SKM-1 treated with dmso at 0.1 percent for 144 hours (cell line): ENCODE results near the gene DDX47.
A peak's percentile ranks its signal among the peaks of the same experiment; 100 is the strongest.
"Not testable (repeated sequence)": the region's sequence is repeated elsewhere in the genome, so short reads cannot be mapped to it uniquely, and the experiment has no call there.

Experiments used
- DNase-seq: peaks from one replicate; lab custom pipeline; 2025; ENCODE audit not compliant: unreplicated experiment; lab: John Stamatoyannopoulos, UW

The DDX47 gene

DNA sequence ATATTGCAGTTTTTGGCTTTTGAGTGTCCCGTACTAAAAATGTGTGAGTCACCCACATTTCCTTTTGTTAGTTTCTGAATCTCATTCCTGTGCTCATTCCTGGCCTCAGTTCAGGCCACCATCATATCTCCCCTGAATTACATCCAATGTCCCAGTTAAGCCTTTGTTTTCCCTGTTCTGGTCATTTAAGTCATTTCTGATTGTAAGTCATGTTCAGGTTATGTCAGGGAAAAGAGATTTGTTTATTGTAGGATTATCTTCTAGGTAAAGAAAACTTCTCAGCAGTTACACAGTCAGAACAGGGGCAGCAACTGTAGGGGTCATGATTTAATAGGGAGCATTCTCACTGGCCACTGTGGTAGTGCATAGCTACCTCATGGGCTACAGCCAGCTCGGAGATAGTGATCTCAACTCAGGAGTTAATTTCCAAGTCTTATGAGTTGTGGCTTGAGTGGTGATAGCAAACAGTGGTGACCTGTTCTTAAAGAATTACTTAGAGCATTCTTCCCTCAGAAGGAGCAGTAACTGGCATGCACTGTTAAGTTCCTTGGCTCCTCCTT lies 6.7 kb downstream of the DDX47 start:
- no peak for DNase-seq

DNA sequence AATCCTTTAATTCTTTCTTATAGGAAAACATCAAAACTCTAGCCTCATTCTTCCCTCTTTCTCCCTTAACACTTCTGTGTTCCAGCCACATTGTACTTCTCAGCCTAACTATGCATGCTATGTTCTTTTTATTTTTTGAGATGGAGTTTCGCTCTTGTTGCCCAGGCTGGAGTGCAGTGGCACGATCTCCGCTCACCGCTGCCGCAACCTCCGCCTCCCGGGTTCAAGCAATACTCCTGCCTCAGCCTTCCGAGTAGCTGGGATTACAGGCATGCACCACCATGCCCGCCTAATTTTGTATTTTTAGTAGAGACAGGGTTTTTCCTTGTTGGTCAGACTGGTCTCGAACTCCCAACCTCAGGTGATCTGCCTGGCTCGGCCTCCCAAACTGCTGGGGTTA lies 7.2 kb downstream of the DDX47 start:
- not testable (repeated sequence) for DNase-seq

DNA sequence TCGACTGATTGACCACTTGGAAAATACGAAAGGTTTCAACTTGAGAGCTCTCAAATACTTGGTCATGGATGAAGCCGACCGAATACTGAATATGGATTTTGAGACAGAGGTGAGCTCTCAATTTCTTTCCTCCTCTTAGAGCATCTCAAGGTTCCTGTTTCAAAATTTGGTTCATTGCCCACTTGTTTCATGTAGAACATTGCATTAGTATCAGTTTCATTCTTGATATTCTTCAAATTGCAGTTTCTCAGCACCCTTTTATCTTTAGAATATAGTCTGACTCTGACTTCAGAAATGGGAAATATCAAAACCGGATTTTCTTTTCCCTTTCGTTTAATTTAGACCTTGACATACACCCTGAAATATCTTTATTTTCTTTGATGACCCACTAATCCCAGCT lies 8.8 kb downstream of the DDX47 start:
- DNase-seq: no peak

DNA sequence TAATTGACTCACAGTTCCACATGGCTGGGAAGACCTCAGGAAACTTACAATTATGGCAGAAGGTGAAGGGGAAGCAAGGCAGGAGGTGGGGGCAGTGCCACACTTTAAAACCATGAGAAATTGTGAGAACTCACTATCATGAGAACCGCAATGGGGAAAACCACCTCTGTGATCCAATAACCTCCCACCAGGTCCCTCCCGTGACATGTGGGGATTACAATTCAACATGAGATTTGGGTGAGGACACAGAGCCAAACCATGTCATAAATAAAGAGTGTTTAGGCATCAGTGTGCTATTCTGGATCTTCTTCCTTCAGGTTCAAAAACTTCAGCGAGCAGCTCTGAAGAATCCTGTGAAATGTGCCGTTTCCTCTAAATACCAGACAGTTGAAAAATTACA lies 9.7 kb downstream of the DDX47 start:
- DNase-seq: no peak

DNA sequence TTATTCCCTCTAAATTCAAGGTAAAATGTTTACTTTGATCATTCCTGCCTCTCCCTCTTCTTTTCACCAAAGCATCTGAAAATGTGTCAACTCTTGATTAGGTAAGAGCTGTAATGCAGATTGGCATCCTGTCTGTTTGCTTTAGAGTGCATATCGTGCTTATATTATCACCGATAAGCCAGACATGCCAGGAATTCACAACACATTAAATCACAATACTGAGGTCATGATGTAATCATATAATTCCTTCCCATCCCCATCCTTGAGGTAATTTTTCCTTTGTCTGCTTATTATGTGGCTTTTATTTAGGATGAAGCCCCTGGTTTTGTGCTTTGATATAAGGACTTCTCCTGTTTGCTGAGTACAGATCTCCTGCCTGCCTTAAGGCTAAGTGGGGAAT lies 10.2 kb downstream of the DDX47 start:
- no peak for DNase-seq

DNA sequence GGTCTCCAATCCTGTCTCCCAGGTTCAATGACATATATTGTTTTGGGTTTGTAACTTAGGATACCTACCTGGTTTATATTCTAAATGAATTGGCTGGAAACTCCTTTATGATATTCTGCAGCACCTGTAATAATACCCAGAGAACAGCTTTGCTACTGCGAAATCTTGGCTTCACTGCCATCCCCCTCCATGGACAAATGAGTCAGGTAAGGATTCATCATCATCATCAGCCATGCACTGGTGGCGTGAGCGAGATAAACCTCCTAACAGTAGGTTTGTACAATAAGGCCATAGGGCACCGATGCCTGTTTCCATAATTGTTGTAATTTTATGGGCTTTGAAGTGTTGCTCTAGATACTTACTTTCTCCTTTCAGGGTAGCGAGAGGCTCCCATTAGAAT lies 10.7 kb downstream of the DDX47 start:
- DNase-seq: no peak

DNA sequence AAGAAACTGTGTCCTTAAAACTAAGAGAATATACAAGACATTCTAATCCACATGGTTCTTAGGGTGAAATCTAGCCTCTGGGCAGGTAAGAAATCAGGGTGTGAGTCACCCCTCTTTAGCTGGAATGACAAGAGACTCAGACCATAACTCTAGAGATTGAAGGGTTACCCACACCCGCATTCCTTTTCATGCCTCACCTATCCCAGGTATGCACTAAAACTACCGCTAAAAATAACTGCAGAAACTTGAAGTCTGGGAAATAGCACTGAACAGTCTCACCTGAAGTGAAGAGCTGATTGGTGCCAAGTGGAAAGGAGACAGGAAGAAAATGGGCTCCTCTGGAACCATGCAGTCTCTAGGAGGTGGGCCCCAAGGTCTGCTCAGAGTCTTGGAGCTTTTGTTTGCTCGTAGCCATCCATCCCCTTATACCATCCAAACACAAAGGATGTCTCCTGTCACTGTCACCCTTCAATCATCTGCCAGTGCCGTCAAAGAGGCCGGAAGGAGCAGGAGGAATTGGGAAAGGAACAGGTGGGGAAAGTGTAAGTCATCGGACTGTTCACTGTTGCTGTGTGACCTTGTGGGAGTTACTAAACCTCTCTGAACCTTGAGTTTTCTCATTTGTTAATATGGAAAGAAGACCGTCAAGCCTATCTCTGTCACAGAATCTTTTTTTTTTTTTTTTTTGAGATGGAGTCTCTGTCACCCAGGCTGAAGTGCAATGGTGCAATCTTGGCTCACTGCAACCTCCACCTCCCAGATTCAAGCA lies 22.4 kb downstream of the DDX47 start:
- DNase-seq: no peak

DNA sequence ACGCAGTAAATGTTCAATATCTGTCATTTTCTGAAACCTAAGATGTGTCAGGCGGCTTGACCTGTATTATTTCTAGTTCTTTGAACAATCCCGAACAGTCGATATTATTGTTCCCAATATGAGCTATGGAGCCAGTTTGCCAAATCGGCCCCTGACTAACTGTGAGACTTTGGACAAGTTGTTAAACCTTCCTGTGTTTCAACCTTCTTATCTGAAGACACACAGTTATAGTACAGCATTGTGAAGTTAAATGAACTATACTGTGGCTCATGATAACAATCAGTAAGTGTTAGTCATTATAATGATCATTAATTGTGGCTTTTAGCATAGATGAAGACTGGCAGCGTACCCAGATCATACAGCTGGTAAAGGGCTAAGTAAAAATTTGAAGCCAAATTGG lies 23.4 kb downstream of the DDX47 start:
- no peak for DNase-seq

DNA sequence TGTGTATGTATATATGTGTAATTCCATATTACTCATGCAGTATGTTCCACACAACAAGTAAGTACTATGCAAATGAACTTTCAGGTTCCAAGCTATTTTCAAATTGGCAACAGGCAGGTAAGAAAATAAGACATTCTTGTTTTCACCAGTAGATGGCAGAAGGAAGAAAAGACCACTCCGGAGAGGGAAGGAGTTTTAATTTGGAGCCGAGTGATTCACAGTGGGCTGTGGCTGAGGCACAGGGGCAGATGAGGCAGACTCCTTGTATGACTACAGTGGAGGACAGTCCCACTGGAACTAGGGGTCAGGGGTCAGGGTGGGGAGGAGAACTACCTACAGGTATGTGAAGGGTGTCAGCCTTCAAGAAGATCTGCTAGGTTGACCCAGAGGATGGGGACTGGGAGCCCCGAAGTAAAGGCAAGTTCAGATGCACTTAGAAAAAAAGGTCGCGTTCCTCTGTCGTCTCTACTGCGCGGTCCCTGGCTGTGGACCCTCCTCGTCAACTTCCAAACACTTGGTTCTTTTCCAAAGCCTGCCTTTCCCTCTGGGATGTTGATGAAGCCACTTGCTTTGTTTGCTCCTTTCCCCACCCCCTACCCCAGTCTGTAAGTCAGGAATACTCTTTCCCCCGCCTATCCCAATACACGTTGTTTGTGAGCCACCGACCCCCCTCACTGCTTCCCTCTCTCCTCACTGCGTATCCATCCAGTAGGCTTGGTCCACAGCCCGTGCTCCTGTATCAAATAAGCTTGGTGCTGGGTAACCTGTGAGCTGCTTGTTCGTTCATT lies 24.1 kb downstream of the DDX47 start:
- DNase-seq: peak; percentile 11

DNA sequence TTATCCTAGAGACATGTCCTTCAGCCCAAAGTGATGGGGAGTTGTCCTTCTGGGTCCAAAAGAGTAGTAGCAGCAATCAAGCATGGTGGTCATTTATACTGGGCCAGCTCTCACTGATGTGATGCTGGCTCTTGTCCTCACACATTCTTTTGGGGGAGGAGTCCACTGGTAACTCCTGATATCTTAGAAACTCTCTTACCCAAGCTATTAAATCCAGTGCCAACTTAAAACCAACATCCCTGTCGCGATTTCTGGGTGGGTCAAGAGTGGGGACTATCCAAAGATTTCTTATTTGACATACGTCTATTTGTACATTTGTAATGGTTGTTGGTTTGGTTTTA lies 24.6 kb downstream of the DDX47 start:
- no peak for DNase-seq

DNA sequence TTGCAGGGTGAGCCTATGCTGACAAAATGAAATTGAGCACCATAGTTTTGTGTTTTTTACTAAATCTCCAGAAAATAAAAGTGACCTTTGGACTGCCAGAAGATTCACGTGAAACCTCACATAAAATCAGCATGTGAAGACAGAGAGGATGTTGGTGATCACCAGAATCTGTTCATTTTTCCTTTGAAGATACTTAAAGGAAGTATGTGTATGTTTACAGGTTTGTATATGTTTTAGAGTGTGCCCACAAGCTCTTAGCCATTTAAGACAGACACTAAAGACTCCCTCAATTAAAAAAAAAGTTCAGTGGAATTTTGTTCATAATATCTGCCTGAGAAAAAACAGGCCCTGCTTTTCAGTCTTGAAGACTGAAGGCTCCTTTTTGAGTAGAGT lies 25.9 kb downstream of the DDX47 start:
- no peak for DNase-seq

DNA sequence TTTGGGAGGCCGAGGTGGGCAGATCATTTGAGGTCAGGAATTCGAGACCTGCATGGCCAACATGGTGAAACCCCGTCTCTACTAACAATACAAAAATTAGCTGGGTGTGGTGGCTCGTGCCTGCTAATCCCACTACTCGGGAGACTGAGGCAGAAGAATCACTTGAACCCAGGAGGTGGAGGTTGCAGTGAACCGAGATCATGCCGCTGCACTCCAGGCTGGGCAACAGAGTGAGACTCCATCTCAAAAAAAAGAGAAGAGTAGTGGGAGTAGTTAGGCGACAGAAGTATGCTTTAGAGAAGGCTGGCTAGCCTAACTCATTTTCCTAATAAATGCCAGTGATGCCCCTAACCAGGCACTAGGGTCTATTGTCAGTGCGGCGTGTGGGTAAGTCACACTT lies 26.3 kb downstream of the DDX47 start:
- DNase-seq: not testable (repeated sequence)

DNA sequence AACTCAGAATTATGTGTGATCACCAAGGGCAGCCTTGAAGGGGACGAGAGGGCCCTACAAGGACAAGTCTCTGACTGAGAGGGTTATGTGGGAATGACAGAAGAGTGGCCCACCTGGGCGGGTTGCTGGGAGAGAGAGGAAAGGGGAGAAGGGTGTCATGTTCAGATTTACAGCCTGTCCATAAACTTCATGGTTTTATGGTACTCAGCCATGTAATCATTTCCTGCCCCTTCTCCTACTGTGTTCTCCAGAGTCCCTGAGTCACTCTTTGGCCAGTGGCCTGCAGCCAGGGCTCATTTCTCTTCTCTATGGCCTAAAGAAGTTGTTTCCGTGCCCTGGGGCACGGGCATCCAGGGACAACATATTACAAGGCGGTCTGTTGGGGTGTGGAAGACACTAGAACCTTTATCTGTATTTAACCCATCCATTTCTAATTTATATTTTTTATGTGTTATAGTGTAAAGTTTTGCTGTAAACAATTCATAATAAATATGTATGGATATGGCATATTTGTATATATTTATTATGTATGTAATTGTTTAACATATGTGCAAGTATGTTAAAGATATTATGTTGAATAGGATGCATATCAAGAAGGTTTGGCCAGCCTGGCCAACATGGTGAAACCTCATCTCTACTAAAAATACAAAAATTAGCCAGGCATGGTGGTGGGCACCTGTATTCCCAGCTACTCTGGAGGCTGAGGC lies 26.9 kb downstream of the DDX47 start:
- no peak for DNase-seq

DNA sequence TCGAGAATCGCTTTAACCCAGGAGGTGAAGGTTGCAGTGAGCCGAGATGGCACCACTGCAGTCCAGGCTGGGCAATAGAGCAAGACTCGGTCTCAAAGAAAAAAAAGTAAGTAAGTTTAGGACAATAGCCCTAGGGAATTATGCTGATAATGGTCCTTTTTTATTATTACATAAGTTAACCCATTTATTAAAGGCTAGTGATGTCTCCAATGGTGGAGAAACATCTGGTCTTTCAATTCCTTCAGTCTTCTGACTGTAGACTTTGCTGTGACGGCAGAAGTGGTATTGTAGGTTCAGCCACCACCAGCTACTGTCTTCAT lies 27.4 kb downstream of the DDX47 start:
- DNase-seq: no peak

DNA sequence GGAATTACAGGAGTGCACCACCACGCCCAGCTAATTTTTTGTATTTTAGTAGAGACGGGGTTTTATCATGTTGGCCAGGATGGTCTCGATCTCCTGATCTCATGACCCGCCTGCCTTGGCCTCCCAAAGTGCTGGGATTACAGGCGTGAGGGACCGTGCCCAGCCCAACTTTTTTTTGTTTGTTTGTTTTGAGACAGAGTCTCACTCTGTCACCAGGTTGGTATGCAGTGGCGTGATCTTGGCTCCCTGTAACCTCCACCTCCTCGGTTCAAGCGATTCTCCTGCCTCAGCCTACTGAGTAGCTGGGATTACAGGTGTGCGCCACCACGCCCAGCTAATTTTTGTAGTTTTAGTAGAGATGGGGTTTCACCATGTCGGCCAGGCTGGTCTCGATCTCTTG lies 28.3 kb downstream of the DDX47 start:
- not testable (repeated sequence) for DNase-seq

DNA sequence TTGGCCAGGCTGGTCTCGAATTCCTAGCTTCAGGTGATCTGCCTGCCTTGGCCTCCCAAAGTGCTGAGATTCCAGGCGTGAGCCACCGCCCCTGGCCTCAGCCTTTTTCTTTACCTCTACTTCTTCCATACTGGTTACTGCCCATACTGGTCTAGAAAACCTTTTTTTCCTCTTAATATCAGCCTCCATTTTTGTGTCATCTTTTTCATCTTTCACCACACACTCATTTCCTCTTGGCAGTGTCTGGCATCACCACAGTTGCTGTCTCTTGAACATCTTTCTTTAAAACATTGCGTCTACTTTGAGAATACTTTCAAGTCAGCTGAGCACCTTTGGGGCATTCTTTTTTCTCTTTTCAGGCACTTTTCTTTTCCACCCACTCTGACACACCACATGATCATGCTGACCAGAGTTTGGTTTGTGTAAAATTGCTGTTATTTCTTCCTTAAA lies 32.7 kb downstream of the DDX47 start:
- DNase-seq: no peak

DNA sequence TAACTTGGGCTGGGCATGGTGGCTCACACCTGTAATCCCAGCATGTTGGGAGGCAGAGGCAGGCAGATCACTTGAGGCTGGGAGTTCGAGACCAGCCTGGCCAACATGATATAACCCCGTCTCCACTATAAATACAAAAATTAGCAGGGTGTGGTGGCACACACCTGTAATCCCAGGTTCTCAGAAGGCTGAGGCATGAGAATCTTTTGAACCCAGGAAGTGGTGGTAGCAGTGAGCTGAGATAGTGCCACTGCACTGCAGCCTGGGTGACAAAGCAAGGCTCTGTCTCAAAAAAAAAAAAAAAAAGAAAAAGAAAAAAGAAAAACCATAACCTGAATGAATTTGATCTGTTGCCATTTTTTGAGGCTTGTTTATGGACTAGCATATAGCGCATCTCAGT lies 33.6 kb downstream of the DDX47 start:
- not testable (repeated sequence) for DNase-seq

DNA sequence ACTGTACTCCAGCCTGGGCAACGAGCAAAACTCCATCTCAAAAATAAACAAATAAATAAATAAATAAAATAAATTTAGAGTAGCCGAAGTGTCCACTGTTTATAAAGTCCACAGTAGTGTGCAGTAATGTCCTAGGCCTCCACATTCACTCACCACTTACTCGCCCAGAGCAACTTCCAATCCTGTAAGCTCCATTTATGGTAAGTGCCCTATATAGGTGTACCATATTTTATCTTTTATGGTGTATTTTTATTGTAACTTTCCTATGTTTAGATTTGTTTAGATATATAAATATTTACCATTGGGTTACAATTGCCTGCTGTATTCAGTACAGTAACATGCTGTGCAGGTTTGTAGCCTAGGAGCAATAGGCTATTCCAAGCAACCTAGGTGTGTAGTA lies 40.3 kb downstream of the DDX47 start:
- DNase-seq: no peak

DNA sequence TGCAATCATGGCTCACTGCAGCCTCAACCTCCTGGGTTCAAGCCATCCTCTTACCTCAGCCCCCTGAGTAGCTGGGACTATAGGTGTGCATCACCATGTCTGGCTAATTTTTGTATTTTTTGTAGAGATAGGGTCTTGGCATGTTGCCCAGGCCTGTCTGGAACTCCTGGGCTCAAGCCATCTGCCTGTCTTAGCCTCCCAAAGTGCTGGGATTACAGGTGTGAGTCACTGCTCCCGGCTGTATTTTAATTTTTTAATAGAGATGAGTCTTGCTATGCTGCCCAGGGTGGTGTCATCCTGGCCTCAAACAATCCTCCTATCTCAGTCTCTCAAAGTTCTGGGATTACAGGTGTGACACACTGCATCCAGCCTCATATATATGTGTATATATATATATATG lies 46.5 kb downstream of the DDX47 start:
- DNase-seq: no peak

DNA sequence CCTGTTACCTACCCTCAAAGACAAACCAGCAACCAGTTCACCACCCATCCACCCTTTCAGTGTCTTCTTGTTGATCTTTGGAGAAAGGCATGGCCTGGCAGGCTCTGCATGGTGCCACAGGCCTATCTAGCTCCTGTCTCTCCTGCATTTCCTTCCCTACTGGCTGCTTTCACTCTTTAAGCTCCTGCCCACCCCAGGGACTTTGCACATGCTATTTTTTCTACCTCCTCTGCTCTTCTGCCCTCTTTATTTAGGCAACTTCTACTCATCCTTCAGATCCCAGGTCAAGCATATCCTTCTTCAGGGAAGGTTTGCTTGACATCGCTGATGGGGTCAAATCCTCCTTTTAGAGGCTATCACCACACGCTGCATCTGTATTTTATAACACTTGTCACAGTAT lies 51.1 kb downstream of the DDX47 start:
- DNase-seq: no peak

DNA sequence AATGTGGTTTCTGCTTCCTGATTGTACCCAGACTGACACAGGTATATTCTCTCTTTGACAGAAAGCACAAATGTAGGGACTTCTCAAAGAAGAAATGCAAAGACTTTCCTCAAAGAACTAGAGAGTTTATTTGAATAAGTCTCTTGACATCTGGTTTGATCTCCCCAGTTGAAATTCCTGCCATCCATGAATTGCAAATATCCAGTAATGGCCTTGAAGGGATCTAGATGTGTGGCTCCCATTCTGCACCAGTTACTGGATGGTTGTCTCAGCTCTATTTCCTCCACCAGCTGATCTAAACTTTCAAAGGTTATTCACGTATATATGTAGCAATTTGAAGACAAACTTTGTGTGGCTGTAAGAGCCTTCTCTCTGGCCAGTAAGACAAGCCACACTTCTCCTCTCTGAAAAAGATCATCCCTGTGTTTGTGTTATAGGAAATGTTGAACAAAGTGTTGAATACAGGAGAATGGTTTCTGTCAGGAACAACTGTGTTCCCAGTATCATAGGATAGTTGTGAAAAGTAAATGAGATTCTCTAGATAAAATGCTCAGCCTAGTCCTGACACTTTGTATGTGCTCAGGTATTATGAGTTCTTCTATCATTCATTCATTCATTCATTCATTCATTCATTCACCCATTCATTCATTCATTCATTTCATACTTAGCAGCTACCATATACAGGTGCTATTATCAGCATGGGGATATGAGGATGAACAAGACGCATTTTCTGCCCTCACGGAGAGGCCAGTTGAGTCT lies 55.5 kb downstream of the DDX47 start:
- no peak for DNase-seq
